GM12801 (cell line): ENCODE measurements around the gene CPA1.

Experiments used
- TF ChIP-seq, protein P1 (sequence below): IDR thresholded peaks from one replicate; pipeline ENCODE4 v1.5.1; 2011; ENCODE audit warnings: control low read depth; ENCODE audit not compliant: insufficient read length; ENCODE audit errors: extremely low read depth

The CPA1 gene

DNA sequence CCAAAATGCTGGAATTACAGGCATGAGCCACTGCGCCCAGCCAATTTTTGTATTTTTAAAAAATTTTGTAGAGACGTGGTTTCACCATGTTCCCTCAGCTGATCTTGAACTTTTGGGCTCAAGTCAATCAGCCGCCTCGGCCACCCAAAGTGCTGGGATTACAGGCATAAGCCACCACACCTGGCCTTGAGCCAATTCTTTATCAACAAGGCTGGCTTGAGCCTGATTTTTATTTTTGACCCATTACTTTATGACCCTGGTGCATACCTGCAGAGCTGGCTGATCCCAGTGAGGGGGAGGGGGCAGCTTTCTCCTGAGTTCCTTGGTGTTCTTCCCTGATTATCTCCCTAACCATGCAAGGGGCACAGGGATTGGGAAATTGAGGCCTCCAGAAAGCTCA, 15.8 kb upstream of the CPA1 start:
- TF ChIP-seq, protein P1, sequence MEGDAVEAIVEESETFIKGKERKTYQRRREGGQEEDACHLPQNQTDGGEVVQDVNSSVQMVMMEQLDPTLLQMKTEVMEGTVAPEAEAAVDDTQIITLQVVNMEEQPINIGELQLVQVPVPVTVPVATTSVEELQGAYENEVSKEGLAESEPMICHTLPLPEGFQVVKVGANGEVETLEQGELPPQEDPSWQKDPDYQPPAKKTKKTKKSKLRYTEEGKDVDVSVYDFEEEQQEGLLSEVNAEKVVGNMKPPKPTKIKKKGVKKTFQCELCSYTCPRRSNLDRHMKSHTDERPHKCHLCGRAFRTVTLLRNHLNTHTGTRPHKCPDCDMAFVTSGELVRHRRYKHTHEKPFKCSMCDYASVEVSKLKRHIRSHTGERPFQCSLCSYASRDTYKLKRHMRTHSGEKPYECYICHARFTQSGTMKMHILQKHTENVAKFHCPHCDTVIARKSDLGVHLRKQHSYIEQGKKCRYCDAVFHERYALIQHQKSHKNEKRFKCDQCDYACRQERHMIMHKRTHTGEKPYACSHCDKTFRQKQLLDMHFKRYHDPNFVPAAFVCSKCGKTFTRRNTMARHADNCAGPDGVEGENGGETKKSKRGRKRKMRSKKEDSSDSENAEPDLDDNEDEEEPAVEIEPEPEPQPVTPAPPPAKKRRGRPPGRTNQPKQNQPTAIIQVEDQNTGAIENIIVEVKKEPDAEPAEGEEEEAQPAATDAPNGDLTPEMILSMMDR, result no peak

- TF ChIP-seq, protein P1, result no peak
Measured at GRCh38 chr7:130365088-130365487, 15.2 kb upstream of the CPA1 start.

GRCh38 chr7:130365511-130366441, 14.5 kb upstream of the CPA1 start:
- TF ChIP-seq, protein P1, result no peak

GRCh38 chr7:130366564-130366963, 13.7 kb upstream of the CPA1 start:
- TF ChIP-seq, protein P1, result no peak

- TF ChIP-seq, protein P1, result no peak
Measured at GRCh38 chr7:130367088-130367755, 13.1 kb upstream of the CPA1 start.

- TF ChIP-seq, protein P1, result no peak
Measured at GRCh38 chr7:130367836-130368746, 12.2 kb upstream of the CPA1 start.
